Epithelial cell of proximal tubule (primary cell): ENCODE measurements around the gene BLZF1. TPM values are rescaled to one million over a fixed set of nuclear protein-coding genes. Genes with fewer than 3 reads are reported as not detected.
"Not testable (repeated sequence)": the region's sequence is repeated elsewhere in the genome, so short reads cannot be mapped to it uniquely, and the experiment has no call there.

Experiments
- DNase-seq: peaks from one replicate; pipeline ENCODE4 v3.0.0-alpha.2; 2011; ENCODE audit warnings: low read depth
- H3K4me3 ChIP-seq: 2 replicates; pipeline ENCODE4 v1.5.1; 2011; ENCODE audit warnings: low read depth, mild to moderate bottlenecking, low read length
- total RNA-seq: library from RNA; depleted of rRNA; stranded (reverse); fragments of >200 nt; gene quantifications from 2 replicates; pipeline ENCODE4 v1.2.3, GENCODE V29; 2015
- TF ChIP-seq, protein P1 (sequence below): conservative IDR thresholded peaks from 2 replicates; pipeline ENCODE4 v1.5.1; 2012; ENCODE audit warnings: low read depth, mild to moderate bottlenecking, low read length

The BLZF1 gene
- total RNA-seq, 1 donor from 2014 or later = 27.2 TPM

DNA sequence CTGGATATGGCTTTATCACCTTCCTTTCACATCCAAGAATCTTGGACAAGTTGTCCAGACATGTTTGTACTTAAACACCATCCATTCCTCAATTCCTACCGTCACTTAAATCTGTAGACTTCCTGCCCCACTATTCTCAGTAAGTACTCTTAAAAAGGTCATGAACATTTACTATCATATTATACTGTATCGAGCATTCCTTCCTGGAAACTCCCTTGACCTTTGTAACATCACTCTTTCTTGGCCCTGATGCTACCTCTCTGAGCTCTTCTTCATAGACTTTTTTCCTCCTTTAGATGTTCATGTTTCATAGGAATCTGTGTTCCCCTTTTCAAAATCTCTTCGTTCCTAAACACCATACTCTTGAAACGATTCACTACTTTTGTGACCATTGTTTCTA, 15.5 kb downstream of the BLZF1 start:
- TF ChIP-seq, protein P1, sequence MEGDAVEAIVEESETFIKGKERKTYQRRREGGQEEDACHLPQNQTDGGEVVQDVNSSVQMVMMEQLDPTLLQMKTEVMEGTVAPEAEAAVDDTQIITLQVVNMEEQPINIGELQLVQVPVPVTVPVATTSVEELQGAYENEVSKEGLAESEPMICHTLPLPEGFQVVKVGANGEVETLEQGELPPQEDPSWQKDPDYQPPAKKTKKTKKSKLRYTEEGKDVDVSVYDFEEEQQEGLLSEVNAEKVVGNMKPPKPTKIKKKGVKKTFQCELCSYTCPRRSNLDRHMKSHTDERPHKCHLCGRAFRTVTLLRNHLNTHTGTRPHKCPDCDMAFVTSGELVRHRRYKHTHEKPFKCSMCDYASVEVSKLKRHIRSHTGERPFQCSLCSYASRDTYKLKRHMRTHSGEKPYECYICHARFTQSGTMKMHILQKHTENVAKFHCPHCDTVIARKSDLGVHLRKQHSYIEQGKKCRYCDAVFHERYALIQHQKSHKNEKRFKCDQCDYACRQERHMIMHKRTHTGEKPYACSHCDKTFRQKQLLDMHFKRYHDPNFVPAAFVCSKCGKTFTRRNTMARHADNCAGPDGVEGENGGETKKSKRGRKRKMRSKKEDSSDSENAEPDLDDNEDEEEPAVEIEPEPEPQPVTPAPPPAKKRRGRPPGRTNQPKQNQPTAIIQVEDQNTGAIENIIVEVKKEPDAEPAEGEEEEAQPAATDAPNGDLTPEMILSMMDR = no peak
- no peak for DNase-seq
- no peak overlapping the region for H3K4me3 ChIP-seq

DNA sequence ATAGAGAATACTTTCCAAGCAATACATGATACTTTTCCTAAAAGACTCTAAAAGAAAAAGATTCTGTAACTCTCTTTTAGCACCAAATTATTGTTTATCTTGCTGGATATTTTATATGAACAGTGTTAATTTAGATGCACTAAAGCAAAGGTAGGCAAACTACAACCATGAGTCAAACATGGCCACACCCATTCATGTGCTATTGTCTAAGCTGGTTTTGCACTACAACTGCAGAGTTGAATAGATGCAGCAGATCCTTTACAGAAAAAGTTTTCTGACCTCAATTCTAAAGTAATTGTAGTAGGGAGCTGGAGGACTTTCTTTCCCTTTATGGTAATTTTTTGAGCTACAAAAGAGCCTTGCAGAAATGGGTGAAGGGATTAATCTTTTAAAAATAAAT, 19.4 kb downstream of the BLZF1 start:
- no peak for DNase-seq
- TF ChIP-seq, protein P1 = no peak
- no peak overlapping the region for H3K4me3 ChIP-seq

DNA sequence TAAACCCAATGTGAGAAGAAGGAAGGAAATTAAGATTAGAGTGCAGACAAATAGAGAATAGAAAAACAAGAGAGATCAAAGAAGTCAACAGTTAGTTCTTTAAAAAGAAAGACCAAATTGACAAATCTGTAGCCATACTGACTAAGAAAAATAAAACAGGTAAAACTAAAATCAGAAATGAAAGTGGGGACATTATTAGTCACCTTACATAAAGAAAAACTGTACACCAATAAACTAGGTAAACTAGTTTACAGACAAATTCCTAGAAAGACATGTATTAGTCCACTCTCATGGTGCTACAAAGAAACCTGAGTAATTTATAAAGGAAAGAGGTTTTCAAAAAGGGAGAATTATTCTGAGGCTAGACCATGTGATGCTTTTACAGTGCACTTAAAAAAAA, 22.3 kb downstream of the BLZF1 start:
- no peak for DNase-seq
- H3K4me3 ChIP-seq = no peak overlapping the region
- TF ChIP-seq, protein P1 = no peak

DNA sequence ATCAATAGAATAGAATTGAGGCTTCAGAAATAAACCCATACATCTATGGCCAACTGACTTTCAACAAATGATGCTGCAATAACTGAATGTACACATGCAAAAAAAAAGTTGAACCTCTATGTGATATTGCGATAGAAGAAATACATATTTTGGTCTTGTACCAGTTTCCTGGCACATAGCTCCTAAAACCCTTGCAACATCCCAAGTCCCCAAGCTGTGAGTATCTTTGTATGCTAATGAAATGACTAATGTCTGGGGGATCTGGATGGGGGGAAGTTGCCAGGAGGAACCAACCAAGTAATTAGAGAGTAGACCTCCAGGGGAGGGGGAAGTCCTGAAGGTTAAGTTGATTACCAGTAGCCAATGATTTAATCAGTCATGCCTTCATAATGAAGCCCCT, 24.4 kb downstream of the BLZF1 start:
- DNase-seq = no peak
- TF ChIP-seq, protein P1 = no peak

DNA sequence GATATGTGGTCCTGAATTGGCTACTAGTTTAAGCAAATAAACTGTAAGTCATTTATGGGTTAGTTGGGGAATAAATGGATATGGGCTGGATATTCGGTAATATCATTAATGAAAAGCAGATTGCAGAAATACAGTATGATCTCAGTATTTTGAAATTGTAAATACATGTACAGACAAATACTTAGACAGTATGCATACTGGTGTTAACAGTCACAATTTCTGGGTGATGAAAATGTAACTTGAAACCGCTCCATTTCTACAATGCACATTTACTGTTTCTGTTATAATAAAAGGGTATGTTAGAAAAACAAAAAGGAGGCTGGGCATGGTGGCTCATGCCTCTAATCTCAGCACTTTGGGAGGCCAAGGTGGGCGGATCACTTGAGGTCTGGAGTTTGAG, 28.0 kb downstream of the BLZF1 start:
- TF ChIP-seq, protein P1 = no peak
- no peak for DNase-seq
- no peak overlapping the region for H3K4me3 ChIP-seq

More for the DNA sequence above, 24.4 kb downstream of the BLZF1 start:
- no peak overlapping the region for H3K4me3 ChIP-seq

DNA sequence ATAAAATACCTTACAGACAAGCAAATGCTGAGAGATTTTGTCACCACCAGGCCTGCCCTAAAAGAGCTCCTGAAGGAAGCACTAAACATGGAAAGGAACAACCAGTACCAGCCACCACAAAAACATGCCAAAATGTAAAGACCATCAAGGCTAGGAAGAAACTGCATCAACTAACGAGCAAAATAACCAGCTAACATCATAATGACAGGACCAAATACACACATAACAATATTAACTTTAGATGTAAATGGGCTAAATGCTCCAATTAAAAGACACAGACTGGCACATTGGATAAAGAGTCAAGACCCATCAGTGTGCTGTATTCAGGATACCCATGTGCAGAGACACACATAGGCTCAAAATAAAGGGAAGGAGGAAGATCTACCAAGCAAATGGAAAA, 34.6 kb downstream of the BLZF1 start:
- H3K4me3 ChIP-seq = not testable (repeated sequence)

DNA sequence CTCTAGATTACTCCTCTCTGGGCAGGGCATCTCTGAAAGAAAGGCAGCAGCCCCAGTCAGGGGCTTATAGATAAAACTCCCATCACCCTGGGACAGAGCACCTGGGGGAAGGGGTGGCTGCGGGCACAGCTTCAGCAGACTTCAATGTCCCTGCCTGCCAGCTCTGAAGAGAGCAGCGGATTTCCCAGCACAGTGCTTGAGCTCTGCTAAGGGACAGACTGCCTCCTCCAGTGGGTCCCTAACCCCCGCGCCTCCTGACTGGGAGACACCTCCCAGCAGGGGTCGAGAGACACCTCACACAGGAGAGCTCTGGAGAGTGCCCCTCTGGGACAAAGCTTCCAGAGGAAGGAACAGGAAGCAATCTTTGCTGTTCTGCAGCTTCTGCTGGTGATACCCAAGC, 40.3 kb downstream of the BLZF1 start:
- DNase-seq, H3K4me3 ChIP-seq: not testable (repeated sequence)

More for the DNA sequence above, 34.6 kb downstream of the BLZF1 start:
- DNase-seq = not testable (repeated sequence)

DNA sequence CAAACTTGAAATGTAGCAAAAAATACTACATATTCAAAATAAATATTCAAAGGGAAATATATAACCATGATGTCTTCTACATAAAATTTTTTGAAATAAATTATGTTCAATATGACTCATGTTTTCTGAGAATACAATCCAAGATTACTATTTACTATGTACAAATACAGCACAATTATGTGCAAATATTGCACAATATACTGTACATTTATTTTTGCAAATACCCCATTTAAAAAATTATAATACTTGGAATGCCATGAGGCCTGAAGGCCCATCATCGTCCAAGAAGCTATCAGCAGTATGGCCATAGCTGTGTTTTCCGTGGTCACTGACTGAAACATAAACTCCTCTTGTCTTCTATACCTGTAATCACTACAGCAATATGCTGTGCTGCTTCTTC, 47.0 kb downstream of the BLZF1 start:
- no peak for DNase-seq
- no peak overlapping the region for H3K4me3 ChIP-seq
- TF ChIP-seq, protein P1 = no peak
